OCI-LY3 (cell line): Measurements from ENCODE around the gene P3R3URF.

Experiments used
- H2AFZ ChIP-seq: fragments of 200-600, 300-600 bp; shearing (Covaris generic); 2 replicates; pipeline ENCODE4 v1.6.0; 2014; ENCODE audit warnings: antibody characterized with exemption, low read depth, low read length
- H3K27ac ChIP-seq: fragments of 200-600, 300-600 bp; sonication (generic); 2 replicates; pipeline ENCODE4 v1.5.1; 2014; ENCODE audit warnings: mild to moderate bottlenecking, low read length, moderate library complexity, mixed read lengths
- H3K27me3 ChIP-seq: fragments of 200-600, 300-600 bp; sonication (generic); 2 replicates; pipeline ENCODE4 v1.6.1; 2014; ENCODE audit warnings: low read depth, low read length, mixed read lengths
- H3K36me3 ChIP-seq: fragments of 200-600, 300-600 bp; sonication (generic); replicated peaks from 2 replicates; pipeline ENCODE3; 2014; ENCODE audit warnings: low read depth, low read length, mixed read lengths
- H3K4me1 ChIP-seq: fragments of 300-600, 200-600 bp; sonication (generic); 2 replicates; pipeline ENCODE4 v1.6.1; 2014; ENCODE audit warnings: low read length, mixed read lengths
- H3K4me2 ChIP-seq: fragments of 200-600, 300-600 bp; sonication (generic); 2 replicates; pipeline ENCODE4 v1.6.1; 2014; ENCODE audit warnings: low read length, mixed read lengths
- H3K4me3 ChIP-seq: fragments of 300-600, 200-600 bp; sonication (generic); 2 replicates; pipeline ENCODE4 v1.5.1; 2014; ENCODE audit warnings: antibody characterized with exemption, mild to moderate bottlenecking, low read length, moderate library complexity
- H3K79me2 ChIP-seq: fragments of 300-600, 200-600 bp; shearing (Covaris generic); 2 replicates; pipeline ENCODE4 v1.6.1; 2014; ENCODE audit warnings: mild to moderate bottlenecking, low read length, mixed read lengths
- H3K9ac ChIP-seq: fragments of 300-600, 200-600 bp; shearing (Covaris generic); 2 replicates; pipeline ENCODE4 v1.6.0; 2014; ENCODE audit warnings: mild to moderate bottlenecking, low read length, moderate library complexity
- H3K9me3 ChIP-seq: fragments of 200-600, 300-600 bp; shearing (Covaris generic); 2 replicates; pipeline ENCODE4 v1.6.1; 2014; ENCODE audit warnings: low read length, mixed read lengths; ENCODE audit not compliant: insufficient read depth
- H4K20me1 ChIP-seq: fragments of 200-600, 300-600 bp; sonication (generic); 2 replicates; pipeline ENCODE4 v1.6.1; 2016; ENCODE audit warnings: low read length, mixed read lengths; ENCODE audit not compliant: insufficient read depth
- CTCF ChIP-seq: fragments of 200-600, 300-600 bp; sonication (generic); IDR thresholded peaks from 2 replicates; pipeline ENCODE4 v1.5.1; 2014; ENCODE audit warnings: antibody characterized with exemption, low read length, low read depth
- EZH2phosphoT487 ChIP-seq: fragments of 200-600 bp; shearing (Covaris generic); IDR thresholded peaks from 2 replicates; pipeline ENCODE4 v1.6.1; 2018; ENCODE audit warnings: antibody characterized with exemption, mixed run types, low read depth

P3R3URF gene

DNA sequence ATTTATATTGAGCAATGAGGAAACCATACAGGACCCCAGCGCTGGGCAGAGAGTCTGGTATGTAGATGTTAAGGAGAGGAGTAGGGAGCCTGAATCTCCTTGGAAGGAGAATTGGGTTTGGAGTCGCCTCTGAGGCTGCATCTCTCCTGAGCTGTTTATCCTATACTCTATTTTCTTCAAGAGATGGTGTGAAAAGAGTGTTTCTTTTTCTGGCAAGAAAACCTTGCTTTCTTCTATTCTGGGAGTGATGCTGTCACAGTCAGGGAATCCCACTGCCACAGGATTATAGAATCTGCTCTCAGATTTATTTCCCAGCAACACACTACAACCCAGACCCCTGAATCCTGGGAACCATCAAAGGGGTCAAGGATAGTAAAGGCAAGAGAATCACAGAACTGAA, 30.1 kb upstream of the P3R3URF start:
- no peaks in the 10 kb centered on the region for H3K9me3 ChIP-seq
- H3K9ac ChIP-seq: no peak overlapping the region
- H4K20me1 ChIP-seq: no peaks in the 10 kb centered on the region
- TF ChIP-seq CTCF: no peak
- no peak for TF ChIP-seq EZH2phosphoT487
- no peaks in the 10 kb centered on the region for H3K36me3 ChIP-seq
- H3K79me2 ChIP-seq: no peaks in the 10 kb centered on the region
- no peak overlapping the region for H2AFZ ChIP-seq
- H3K4me2 ChIP-seq: no peak overlapping the region
- no peak overlapping the region for H3K27ac ChIP-seq
- no peak overlapping the region for H3K4me3 ChIP-seq
- H3K27me3 ChIP-seq: no peaks in the 10 kb centered on the region
- no peaks in the 10 kb centered on the region for H3K4me1 ChIP-seq

DNA sequence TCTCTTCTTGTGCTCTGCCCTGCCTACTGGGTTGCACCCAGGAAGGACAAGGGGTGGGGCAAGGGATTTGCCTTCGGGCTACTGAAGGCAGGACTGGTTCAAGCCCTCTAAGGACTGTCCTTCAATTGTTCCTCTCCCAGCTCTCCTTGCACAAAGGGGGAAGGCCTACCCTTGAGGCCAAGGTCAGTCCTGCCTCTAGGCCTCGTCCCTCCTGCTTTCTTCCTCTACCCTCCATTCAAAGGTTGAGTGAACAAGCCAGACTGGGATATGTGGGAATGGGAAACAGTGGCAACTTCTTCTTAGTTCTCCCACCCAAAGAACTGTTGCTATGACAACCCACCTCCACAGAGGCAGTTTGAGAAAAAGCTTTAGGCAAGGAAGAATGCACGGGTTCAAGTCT, 29.5 kb upstream of the P3R3URF start:
- H3K27me3 ChIP-seq: no peaks in the 10 kb centered on the region
- H3K9ac ChIP-seq: no peak overlapping the region
- no peaks in the 10 kb centered on the region for H3K4me1 ChIP-seq
- H3K4me3 ChIP-seq: no peak overlapping the region
- H3K27ac ChIP-seq: no peak overlapping the region
- no peaks in the 10 kb centered on the region for H4K20me1 ChIP-seq
- no peaks in the 10 kb centered on the region for H3K79me2 ChIP-seq
- H3K36me3 ChIP-seq: no peaks in the 10 kb centered on the region
- no peak overlapping the region for H2AFZ ChIP-seq
- H3K9me3 ChIP-seq: no peaks in the 10 kb centered on the region
- TF ChIP-seq EZH2phosphoT487 (no peak), CTCF (no peak)
- no peak overlapping the region for H3K4me2 ChIP-seq

- TF ChIP-seq CTCF (no peak), EZH2phosphoT487 (no peak)
- Histone ChIP-seq H3K9me3 (no peaks in the 10 kb centered on the region), H3K4me3 (no peak overlapping the region), H3K27ac (no peak overlapping the region), H4K20me1 (no peaks in the 10 kb centered on the region), H3K79me2 (no peaks in the 10 kb centered on the region), H3K4me1 (no peaks in the 10 kb centered on the region), H3K9ac (no peak overlapping the region), H2AFZ (no peak overlapping the region), H3K27me3 (no peaks in the 10 kb centered on the region), H3K4me2 (no peak overlapping the region), H3K36me3 (no peaks in the 10 kb centered on the region)
Observed at GRCh38 chr1:46205141-46205540, 28.9 kb upstream of the P3R3URF start.

- peaks cover 1% of the 10 kb centered on the region; the same call in 1 of the 2 replicates for H3K4me1 ChIP-seq
- H3K79me2 ChIP-seq: no peaks in the 10 kb centered on the region
- no peak overlapping the region for H3K4me3 ChIP-seq
- H3K27me3 ChIP-seq: no peaks in the 10 kb centered on the region
- TF ChIP-seq EZH2phosphoT487 (no peak), CTCF (no peak)
- H3K27ac ChIP-seq: no peak overlapping the region
- H3K9ac ChIP-seq: no peak overlapping the region
- no peak overlapping the region for H3K4me2 ChIP-seq
- H4K20me1 ChIP-seq: no peaks in the 10 kb centered on the region
- H3K36me3 ChIP-seq: no peaks in the 10 kb centered on the region
- no peak overlapping the region for H2AFZ ChIP-seq
- H3K9me3 ChIP-seq: no peaks in the 10 kb centered on the region
Observed at GRCh38 chr1:46204406-46204742, 28.1 kb upstream of the P3R3URF start.
